Caco-2 (cell line): ENCODE measurements around the gene CD200R1L. TPM values are rescaled to one million over a fixed set of nuclear protein-coding genes. Genes with fewer than 3 reads are reported as not detected.

Experiments
- BruUV-seq: library from RNA; stranded (reverse); fragments of 400-500 nt; replicated peaks from 2 replicates; lab custom pipeline; 2021; lab: Mats Ljungman, UMichigan
- CTCF ChIA-PET: fragments of 300-600 bp; sonication (Branson Sonifier 250); formaldehyde crosslinking; loops from one replicate; lab custom pipeline; 2022; ENCODE audit warnings: antibody characterized with exemption; lab: Charles Lee
- POLR2A ChIA-PET: fragments of 300-600 bp; sonication (Branson Sonifier 250); formaldehyde crosslinking; loops from one replicate; lab custom pipeline; 2022; ENCODE audit warnings: antibody characterized with exemption; lab: Charles Lee
- DNase-seq, 2 experiments: peaks; one replicate each; pipeline versions ENCODE4 v3.0.0 to v3.0.0-alpha.2; 2020 to 2022
- H3K27me3 ChIP-seq: replicated peaks from 2 replicates; pipeline ENCODE4 v1.6.0; 2011; ENCODE audit warnings: low read length; ENCODE audit not compliant: control insufficient read depth, insufficient read depth
- H3K36me3 ChIP-seq: 2 replicates; pipeline ENCODE4 v1.5.1; 2011; ENCODE audit warnings: low read length; ENCODE audit not compliant: control insufficient read depth, insufficient read depth
- H3K4me1 ChIP-seq: fragments of 250-450 bp; sonication (Bioruptor Pico); 2 replicates; pipeline ENCODE4 v1.5.1; 2020; ENCODE audit warnings: mild to moderate bottlenecking
- H3K4me3 ChIP-seq: 2 replicates; pipeline ENCODE4 v1.5.1; 2011; ENCODE audit warnings: low read depth, mild to moderate bottlenecking, control low read depth, low read length
- H3K9me3 ChIP-seq: fragments of 250-450 bp; sonication (Bioruptor Pico); 2 replicates; pipeline ENCODE4 v1.5.1; 2020; ENCODE audit warnings: mild to moderate bottlenecking, moderate library complexity
- H3K27ac Mint-ChIP-seq: one replicate; pipeline ENCODE4 v1.8.0; 2022; ENCODE audit warnings: mixed read lengths; ENCODE audit not compliant: unreplicated experiment
- H3K27me3 Mint-ChIP-seq: one replicate; pipeline ENCODE4 v1.8.0; 2022; ENCODE audit warnings: mixed read lengths; ENCODE audit not compliant: insufficient read depth, unreplicated experiment
- H3K36me3 Mint-ChIP-seq: one replicate; pipeline ENCODE4 v1.8.0; 2022; ENCODE audit warnings: mild to moderate bottlenecking, mixed read lengths; ENCODE audit not compliant: insufficient read depth, unreplicated experiment
- H3K4me1 Mint-ChIP-seq: one replicate; pipeline ENCODE4 v1.8.0; 2022; ENCODE audit warnings: low read depth, mixed read lengths; ENCODE audit not compliant: unreplicated experiment
- H3K4me3 Mint-ChIP-seq: one replicate; pipeline ENCODE4 v1.8.0; 2022; ENCODE audit warnings: mild to moderate bottlenecking, moderate library complexity, mixed read lengths; ENCODE audit not compliant: unreplicated experiment
- H3K9me3 Mint-ChIP-seq: one replicate; pipeline ENCODE4 v1.8.0; 2022; ENCODE audit warnings: mixed read lengths; ENCODE audit not compliant: unreplicated experiment
- CTCF ChIP-seq, 2 experiments: fragments of 200-600 bp in 1 of 2; IDR thresholded peaks; 1 replicate in 1 of 2; 2 replicates in 1 of 2; pipeline versions ENCODE4 v1.5.1 to v1.8.0; 2011 to 2022; ENCODE audit warnings: antibody characterized with exemption in 1 of 2, control low read depth in 1 of 2, inconsistent platforms in 1 of 2, low read depth in 1 of 2, low read length in 1 of 2, mild to moderate bottlenecking in 1 of 2, moderate library complexity in 1 of 2; ENCODE audit not compliant: insufficient read depth in 1 of 2, severe bottlenecking in 1 of 2, unreplicated experiment in 1 of 2
- intact Hi-C: fragments of 100-400 bp; cut with micrococcal nuclease; formaldehyde crosslinking; loops from one replicate; pipeline ENCODE4 v1.10.0; 2022; ENCODE audit not compliant: unreplicated experiment
- total RNA-seq: library from RNA; stranded (reverse); gene quantifications from 2 replicates; pipeline ENCODE4 v1.2.3, GENCODE V29; 2022

CD200R1L gene
- total RNA-seq, 1 experiment from 2014 or later, result not detected

- no peak for TF ChIP-seq CTCF (IDR thresholded peaks at IDR 0.05; ENCODE audit: insufficient read depth in 1 of 2, low read depth in 1 of 2, low read length in 1 of 2, severe bottlenecking in 1 of 2, unreplicated experiment in 1 of 2)
- Histone ChIP-seq H3K27me3 (no peaks in the 10 kb centered on the region), H3K36me3 (no peaks in the 10 kb centered on the region), H3K4me3 (no peak overlapping the region), H3K9me3 (no peaks in the 10 kb centered on the region), H3K4me1 (no peaks in the 10 kb centered on the region; the same call in 1 of the 2 replicates)
- Mint-ChIP-seq H3K4me1 (peaks cover 6% of the 10 kb centered on the region), H3K36me3 (peaks cover 5% of the 10 kb centered on the region), H3K9me3 (no peaks in the 10 kb centered on the region), H3K27ac (no peak overlapping the region), H3K4me3 (no peak overlapping the region), H3K27me3 (no peaks in the 10 kb centered on the region)
- no TSS peak for BruUV-seq
- CTCF ChIA-PET, result no interaction called here
- intact Hi-C loops, result no loop called here
- no peak for DNase-seq
- POLR2A ChIA-PET, result no interaction called here
These were observed 72.8 kb downstream of the CD200R1L start for GRCh38 chr3:112773864-112774263.

- no peaks in the 10 kb centered on the region for H3K9me3 ChIP-seq
- Mint-ChIP-seq H3K4me3 (no peak overlapping the region), H3K27me3 (no peaks in the 10 kb centered on the region), H3K27ac (no peak overlapping the region), H3K4me1 (no peaks in the 10 kb centered on the region), H3K36me3 (no peaks in the 10 kb centered on the region), H3K9me3 (no peaks in the 10 kb centered on the region)
- BruUV-seq, result no TSS peak
- H3K36me3 ChIP-seq, result no peaks in the 10 kb centered on the region
- DNase-seq, result no peak
- no peaks in the 10 kb centered on the region for H3K27me3 ChIP-seq
- ChIA-PET POLR2A (no interaction called here), CTCF (no interaction called here)
- H3K4me3 ChIP-seq, result no peak overlapping the region
- intact Hi-C loops, result no loop called here
- H3K4me1 ChIP-seq, result no peaks in the 10 kb centered on the region
- no peak for TF ChIP-seq CTCF (IDR thresholded peaks at IDR 0.05; ENCODE audit: insufficient read depth in 1 of 2, low read depth in 1 of 2, low read length in 1 of 2, severe bottlenecking in 1 of 2, unreplicated experiment in 1 of 2)
These were observed 75.7 kb downstream of the CD200R1L start for GRCh38 chr3:112770951-112771350.

- no TSS peak for BruUV-seq
- intact Hi-C loops, result no loop called here
- ChIA-PET POLR2A (no interaction called here), CTCF (no interaction called here)
- Histone ChIP-seq H3K27me3 (no peaks in the 10 kb centered on the region), H3K4me1 (no peaks in the 10 kb centered on the region), H3K36me3 (no peaks in the 10 kb centered on the region), H3K9me3 (no peaks in the 10 kb centered on the region), H3K4me3 (no peak overlapping the region)
- Mint-ChIP-seq H3K27ac (no peak overlapping the region), H3K4me3 (no peak overlapping the region), H3K9me3 (no peaks in the 10 kb centered on the region), H3K36me3 (no peaks in the 10 kb centered on the region), H3K4me1 (no peaks in the 10 kb centered on the region), H3K27me3 (no peaks in the 10 kb centered on the region)
- no peak for DNase-seq
- no peak for TF ChIP-seq CTCF (IDR thresholded peaks at IDR 0.05; ENCODE audit: insufficient read depth in 1 of 2, low read depth in 1 of 2, low read length in 1 of 2, severe bottlenecking in 1 of 2, unreplicated experiment in 1 of 2)
These were observed 76.5 kb downstream of the CD200R1L start for GRCh38 chr3:112770032-112770626.
